Measurements from ENCODE around the gene STK33. TPM values are rescaled to one million over a fixed set of nuclear protein-coding genes. Genes with fewer than 3 reads are reported as not detected.

Gene STK33
- total and polyA plus RNA-seq, 2 of the 13 experiments (the other 11 are each of a cell fraction or from before 2014, with no cell fraction given), result 2.7 to 12.6 TPM

GRCh38 chr11:8593935-8594909 lies at the start of gene STK33 (continued):
- TF ChIP-seq ATF4 (CRISPR knock-in tag; IDR thresholded peaks at IDR 0.05), result no peak
- TF ChIP-seq ZNF781 (CRISPR knock-in tag; IDR thresholded peaks at IDR 0.05; ENCODE audit: borderline replicate concordance, not compliant biosample characterization), result no peak
- TF ChIP-seq FOXP4 (CRISPR knock-in tag; IDR thresholded peaks at IDR 0.05), result no peak
- no peak for TF ChIP-seq ZNF30 (CRISPR knock-in tag; IDR thresholded peaks at IDR 0.05)
- TF ChIP-seq ZNF605 (CRISPR knock-in tag; IDR thresholded peaks at IDR 0.05), result peak; percentile 51; the same call in 1 of the 2 replicates
- TF ChIP-seq POLR2AphosphoS5 (IDR thresholded peaks at IDR 0.05; ENCODE audit: low read depth, low read length), result 0 out of 2 replicates have a peak, but pooled peaks have one; percentile 28
- no peak for TF ChIP-seq SMAD3 (CRISPR knock-in tag; IDR thresholded peaks at IDR 0.05)
- no peak for TF ChIP-seq ZBTB8A (CRISPR knock-in tag; IDR thresholded peaks at IDR 0.05; ENCODE audit: borderline replicate concordance, low read depth)
- no peak for TF ChIP-seq PAWR (CRISPR knock-in tag; IDR thresholded peaks at IDR 0.05; ENCODE audit: borderline replicate concordance)
- no peak for TF ChIP-seq TOE1 (CRISPR knock-in tag; IDR thresholded peaks at IDR 0.05)
- no peak for TF ChIP-seq ZNF772 (CRISPR knock-in tag; IDR thresholded peaks at IDR 0.05)
- no peak for TF ChIP-seq ZNF609 (CRISPR knock-in tag; IDR thresholded peaks at IDR 0.05; ENCODE audit: borderline replicate concordance)
- TF ChIP-seq NFE2L2 (IDR thresholded peaks at IDR 0.05; ENCODE audit: low read length), result no peak
- TF ChIP-seq HHEX (CRISPR knock-in tag; IDR thresholded peaks at IDR 0.05), result no peak
- TF ChIP-seq SKIL (CRISPR knock-in tag; IDR thresholded peaks at IDR 0.05; ENCODE audit: borderline replicate concordance), result no peak
- TF ChIP-seq ZNF17 (CRISPR knock-in tag; IDR thresholded peaks at IDR 0.05), result 0 out of 2 replicates have a peak, but pooled peaks have one; percentile 70
- no peak for TF ChIP-seq LCORL (IDR thresholded peaks at IDR 0.05)
- TF ChIP-seq LCORL (CRISPR knock-in tag; IDR thresholded peaks at IDR 0.05), result 0 out of 2 replicates have a peak, but pooled peaks have one; percentile 20
- TF ChIP-seq ZNF350 (CRISPR knock-in tag; IDR thresholded peaks at IDR 0.05; ENCODE audit: borderline replicate concordance, low read depth), result peak; percentile 58; the same call in 1 of the 2 replicates
